WERI-Rb-1 (cell line): Measurements from ENCODE around the gene SPHK2.

Experiments used
- DNase-seq: peaks from one replicate; pipeline ENCODE4 v3.0.0-alpha.2; 2020
- H3K27ac ChIP-seq: fragments of 250-450 bp; sonication (Bioruptor Pico); 2 replicates; pipeline ENCODE4 v1.5.1; 2020; ENCODE audit warnings: mild to moderate bottlenecking, moderate library complexity
- H3K27me3 ChIP-seq: fragments of 250-450 bp; sonication (Bioruptor Pico); 2 replicates; pipeline ENCODE4 v1.5.1; 2021; ENCODE audit warnings: mild to moderate bottlenecking, low read depth, moderate library complexity; ENCODE audit not compliant: insufficient read depth, severe bottlenecking
- H3K36me3 ChIP-seq: fragments of 250-450 bp; sonication (Bioruptor Pico); 2 replicates; pipeline ENCODE4 v1.5.1; 2020; ENCODE audit warnings: mild to moderate bottlenecking, moderate library complexity
- H3K4me3 ChIP-seq: 2 replicates; pipeline ENCODE4 v1.5.1; 2011; ENCODE audit warnings: low read depth, mild to moderate bottlenecking, control low read depth, low read length
- H3K9me3 ChIP-seq: fragments of 250-450 bp; sonication (Bioruptor Pico); 2 replicates; pipeline ENCODE4 v1.5.1; 2021; ENCODE audit warnings: mild to moderate bottlenecking, moderate library complexity; ENCODE audit not compliant: severe bottlenecking
- CTCF ChIP-seq: IDR thresholded peaks from 2 replicates; pipeline ENCODE4 v1.5.1; 2011; ENCODE audit warnings: low read depth, mild to moderate bottlenecking, control low read depth, inconsistent platforms, low read length

SPHK2 gene

GRCh38 chr19:48603001-48603400 is 16.3 kb upstream of the SPHK2 start:
- no peaks in the 10 kb centered on the region for H3K9me3 ChIP-seq
- TF ChIP-seq CTCF = no peak
- no peak overlapping the region for H3K27ac ChIP-seq
- H3K4me3 ChIP-seq = no peak overlapping the region
- no peaks in the 10 kb centered on the region for H3K36me3 ChIP-seq
- DNase-seq = no peak
- H3K27me3 ChIP-seq = no peaks in the 10 kb centered on the region

GRCh38 chr19:48603449-48603848 is 15.9 kb upstream of the SPHK2 start:
- DNase-seq = no peak
- Histone ChIP-seq H3K27ac (no peak overlapping the region), H3K27me3 (no peaks in the 10 kb centered on the region)

GRCh38 chr19:48603850-48604249 is 15.5 kb upstream of the SPHK2 start:
- Histone ChIP-seq H3K4me3 (no peak overlapping the region), H3K27me3 (no peaks in the 10 kb centered on the region), H3K36me3 (no peaks in the 10 kb centered on the region), H3K9me3 (no peaks in the 10 kb centered on the region), H3K27ac (no peak overlapping the region)
- TF ChIP-seq CTCF = no peak
- no peak for DNase-seq

More at GRCh38 chr19:48603449-48603848, 15.9 kb upstream of the SPHK2 start:
- H3K36me3 ChIP-seq = no peaks in the 10 kb centered on the region
- no peak overlapping the region for H3K4me3 ChIP-seq
- TF ChIP-seq CTCF = no peak
- no peaks in the 10 kb centered on the region for H3K9me3 ChIP-seq

- Histone ChIP-seq H3K27me3 (no peaks in the 10 kb centered on the region), H3K9me3 (no peaks in the 10 kb centered on the region), H3K36me3 (no peaks in the 10 kb centered on the region), H3K27ac (no peak within 1 kb of the TSS), H3K4me3 (no peak within 1 kb of the TSS)
- DNase-seq = no peak
- no peak for TF ChIP-seq CTCF
These were observed 12.6 kb upstream of the SPHK2 start, which contains the start of gene SPACA4 for GRCh38 chr19:48606463-48607358. TSS of gene SPACA4 (plus strand) at chr19:48606742. CDS start at chr19:48606979, 237 bp downstream.

GRCh38 chr19:48607359-48607755 is 11.9 kb upstream of the SPHK2 start:
- H3K27ac ChIP-seq = no peak overlapping the region
- TF ChIP-seq CTCF = no peak
- no peaks in the 10 kb centered on the region for H3K36me3 ChIP-seq
- H3K9me3 ChIP-seq = no peaks in the 10 kb centered on the region
- DNase-seq = no peak
- H3K4me3 ChIP-seq = no peak overlapping the region
- H3K27me3 ChIP-seq = no peaks in the 10 kb centered on the region
